ENCODE results near the gene DEPP1.

GRCh38 chr10:44990965-44991364 lies 12.4 kb upstream of the DEPP1 start:
- TF ChIP-seq POLR2A (IDR thresholded peaks at IDR 0.05) (no peak), CTCF (IDR thresholded peaks at IDR 0.05) (no peak)

Data from prostate gland (tissue), 2 donors.